Lung (tissue), 12 donors: ENCODE data around the gene HS1BP3. TPM values are rescaled to one million over a fixed set of nuclear protein-coding genes. Genes with fewer than 3 reads are reported as not detected.

Source experiments
- ATAC-seq: fragments of 200-7000 bp; cut with Tn5 transposase; one replicate; pipeline ENCODE4 v1.9.1; 2020; ENCODE audit warnings: moderate number of reproducible peaks; ENCODE audit not compliant: insufficient read depth, low FRiP score
- DNase-seq, 3 donors: peaks; one replicate each; pipeline ENCODE4 v3.0.0-alpha.2; 2013 to 2017
- H3K27ac ChIP-seq, 2 donors: one replicate each; pipeline ENCODE4 v1.5.1; 2013; ENCODE audit warnings: mild to moderate bottlenecking in 2 of 2, moderate library complexity in 2 of 2, control low read depth in 1 of 2, inconsistent platforms in 1 of 2, low read depth in 1 of 2, low read length in 1 of 2
- H3K27me3 ChIP-seq, 3 donors: one replicate each; pipeline ENCODE4 v1.5.1; 2013; ENCODE audit warnings: low read length in 2 of 3; ENCODE audit not compliant: control insufficient read depth in 3 of 3, insufficient read depth in 3 of 3
- H3K36me3 ChIP-seq, 4 donors: one replicate each; pipeline ENCODE4 v1.5.1; 2013; ENCODE audit warnings: low read length in 4 of 4, mild to moderate bottlenecking in 1 of 4, moderate library complexity in 1 of 4; ENCODE audit not compliant: control insufficient read depth in 4 of 4, insufficient read depth in 4 of 4
- H3K4me1 ChIP-seq, 5 donors: one replicate each; pipeline ENCODE4 v1.5.1; 2013; ENCODE audit warnings: low read length in 5 of 5, mild to moderate bottlenecking in 2 of 5, moderate library complexity in 1 of 5; ENCODE audit not compliant: control insufficient read depth in 5 of 5, insufficient read depth in 5 of 5
- H3K4me3 ChIP-seq: one replicate; pipeline ENCODE4 v1.5.1; 2013; ENCODE audit warnings: mild to moderate bottlenecking, control low read depth, moderate library complexity
- H3K9ac ChIP-seq, 2 donors: one replicate each; pipeline ENCODE4 v1.5.1; 2013; ENCODE audit warnings: low read length in 2 of 2, control low read depth in 1 of 2; ENCODE audit not compliant: insufficient read depth in 1 of 2
- H3K9me3 ChIP-seq, 4 donors: one replicate each; pipeline ENCODE4 v1.5.1; 2013; ENCODE audit warnings: low read length in 3 of 4, mild to moderate bottlenecking in 1 of 4, moderate library complexity in 1 of 4; ENCODE audit not compliant: control insufficient read depth in 4 of 4, insufficient read depth in 3 of 4
- CTCF ChIP-seq: IDR thresholded peaks from 2 replicates; pipeline ENCODE4 v1.5.1; 2012; ENCODE audit warnings: mild to moderate bottlenecking; ENCODE audit errors: control extremely low read depth, extremely low read depth
- WGBS, 2 donors: extraction: QIAGEN DNeasy Blood & Tissue Kit; methylation state at CpG; one replicate each; pipeline ENCODE4 v1.1.7; 2013; 5-methylcytosine and 5-hydroxymethylcytosine counted together
- polyA plus RNA-seq, 2 donors: library from polyadenylated mRNA; stranded (reverse); fragments of 200-250 nt; gene quantifications; one replicate each; pipeline ENCODE4 v1.2.1, GENCODE V29; 2013
- total RNA-seq, 2 donors: library from RNA; depleted of rRNA in 1 of 2; stranded (reverse); fragments of >200 nt in 1 of 2; gene quantifications; one replicate each; pipeline ENCODE4 v1.2.1, GENCODE V29; 2014 to 2021
- donor health status: control.
- donor health status: control.
- donor health status: Bipolar disorder and iron deficiency.
- donor health status: healthy.
- donor health status: DM: yes; HTN: yes; CAD: no.

The HS1BP3 gene
- total and polyA plus RNA-seq, 4 donors: 25.4 to 41.4 (median 33.4) TPM

GRCh38 chr2:20629181-20629580, 21.7 kb downstream of the HS1BP3 start:
- no peaks in the 10 kb centered on the region for H3K9me3 ChIP-seq
- H3K4me1 ChIP-seq: peaks cover 0 to 24% (median 7%) of the 10 kb centered on the region in 5 donors
- no peak overlapping the region for H3K27ac ChIP-seq
- no peak for DNase-seq
- TF ChIP-seq CTCF: no peak
- H3K27me3 ChIP-seq: no peaks in the 10 kb centered on the region
- H3K36me3 ChIP-seq: peaks cover 0 to 22% (median 4%) of the 10 kb centered on the region in 4 donors
- no peak overlapping the region for H3K4me3 ChIP-seq
- ATAC-seq: no peak
- H3K9ac ChIP-seq: no peak overlapping the region
- WGBS, 2 donors: 88% methylated on average over 6 of the region's 6 CpGs

GRCh38 chr2:20627712-20628380, 23.1 kb downstream of the HS1BP3 start:
- WGBS, 2 donors: 92 to 93% methylated on average over 16 of the region's 16 CpGs
- DNase-seq: no peak
- H3K4me3 ChIP-seq: no peak overlapping the region
- no peak for ATAC-seq
- H3K9ac ChIP-seq: no peak overlapping the region
- no peaks in the 10 kb centered on the region for H3K27me3 ChIP-seq
- no peak for TF ChIP-seq CTCF
- no peaks in the 10 kb centered on the region for H3K9me3 ChIP-seq
- H3K4me1 ChIP-seq: peaks cover 0 to 19% (median 3%) of the 10 kb centered on the region in 5 donors
- H3K36me3 ChIP-seq: peaks cover 0 to 32% (median 8%) of the 10 kb centered on the region in 4 donors
- no peak overlapping the region for H3K27ac ChIP-seq

GRCh38 chr2:20626698-20627513, 24.0 kb downstream of the HS1BP3 start:
- no peak for DNase-seq

More at GRCh38 chr2:20626698-20627513, 24.0 kb downstream of the HS1BP3 start:
- Histone ChIP-seq H3K36me3 (peaks cover 0 to 40% (median 8%) of the 10 kb centered on the region in 4 donors), H3K9me3 (no peaks in the 10 kb centered on the region), H3K4me1 (peaks cover 0 to 19% (median 3%) of the 10 kb centered on the region in 5 donors), H3K27ac (peak overlapping the region in 1 of 2 donors; percentile 13), H3K4me3 (no peak overlapping the region), H3K9ac (no peak overlapping the region), H3K27me3 (no peaks in the 10 kb centered on the region)
- WGBS, 2 donors: 93% methylated on average over 19 to 20 of the region's 20 CpGs
- no peak for TF ChIP-seq CTCF
- no peak for ATAC-seq
